ENCODE measurements around the gene SHROOM3.

SHROOM3 gene

DNA sequence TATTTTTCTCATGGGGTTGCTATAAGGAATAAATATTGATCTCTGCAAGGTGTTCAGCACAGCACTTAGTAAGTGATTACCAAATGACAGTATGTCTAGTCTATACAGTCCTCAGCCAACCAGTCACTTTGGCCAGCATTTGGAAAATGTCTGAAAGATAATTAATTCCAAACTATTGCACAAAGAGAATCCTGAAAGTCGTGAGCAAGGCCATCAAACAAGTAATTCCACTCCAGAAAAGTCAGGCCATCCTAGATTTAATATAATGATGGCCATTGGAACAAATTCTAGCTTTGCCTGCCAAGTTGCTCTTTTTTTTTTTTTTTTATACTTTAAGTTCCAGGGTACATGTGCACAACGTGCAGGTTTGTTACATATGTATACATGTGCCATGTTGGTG, 96.6 kb downstream of the SHROOM3 start:
- TF ChIP-seq GATA3 (IDR thresholded peaks at IDR 0.05; ENCODE audit: low read depth, low read length) = no peak
- TF ChIP-seq GATA2 (IDR thresholded peaks at IDR 0.05; ENCODE audit: low read depth, low read length) = no peak

DNA sequence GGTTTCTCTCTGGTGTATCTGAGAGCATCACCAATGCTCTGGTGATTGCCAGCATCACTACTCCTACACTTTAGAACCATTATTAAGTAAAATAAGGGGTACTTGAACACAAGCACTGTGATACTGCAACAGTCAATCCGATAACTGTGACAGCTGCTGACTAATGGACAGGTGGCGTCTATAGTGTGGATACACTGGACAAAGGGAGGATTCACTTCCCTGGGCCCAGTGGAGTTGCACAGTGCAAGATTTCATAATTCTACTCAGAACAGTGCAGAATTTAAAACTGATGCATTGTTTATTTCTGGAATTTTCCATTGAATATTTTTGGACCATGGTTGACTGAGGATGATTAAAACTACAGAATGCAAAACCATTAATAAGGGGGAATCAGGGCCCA, 97.8 kb downstream of the SHROOM3 start:
- TF ChIP-seq GATA2 (IDR thresholded peaks at IDR 0.05; ENCODE audit: low read depth, low read length) (no peak), GATA3 (IDR thresholded peaks at IDR 0.05; ENCODE audit: low read depth, low read length) (no peak)

DNA sequence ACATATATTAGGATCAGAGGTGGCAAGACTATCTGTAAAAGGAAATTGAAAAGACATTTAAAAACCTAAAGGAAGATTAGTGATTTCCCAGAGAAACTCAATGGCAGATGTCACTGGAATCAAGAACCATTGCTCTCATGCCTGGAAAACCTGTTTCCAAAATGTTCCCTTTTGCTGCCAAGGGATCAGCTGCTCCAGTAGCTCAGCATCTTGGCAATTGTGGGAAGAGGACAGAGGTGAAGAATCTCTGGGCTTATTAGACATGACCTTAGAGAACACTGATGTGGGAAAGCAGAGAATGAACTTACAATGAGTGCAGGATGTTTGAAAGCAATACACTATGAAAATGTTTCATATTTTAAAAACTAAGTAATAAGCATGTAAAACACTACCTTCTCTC, 98.3 kb downstream of the SHROOM3 start:
- TF ChIP-seq GATA2 (IDR thresholded peaks at IDR 0.05; ENCODE audit: low read depth, low read length) = no peak
- no peak for TF ChIP-seq GATA3 (IDR thresholded peaks at IDR 0.05; ENCODE audit: low read depth, low read length)

DNA sequence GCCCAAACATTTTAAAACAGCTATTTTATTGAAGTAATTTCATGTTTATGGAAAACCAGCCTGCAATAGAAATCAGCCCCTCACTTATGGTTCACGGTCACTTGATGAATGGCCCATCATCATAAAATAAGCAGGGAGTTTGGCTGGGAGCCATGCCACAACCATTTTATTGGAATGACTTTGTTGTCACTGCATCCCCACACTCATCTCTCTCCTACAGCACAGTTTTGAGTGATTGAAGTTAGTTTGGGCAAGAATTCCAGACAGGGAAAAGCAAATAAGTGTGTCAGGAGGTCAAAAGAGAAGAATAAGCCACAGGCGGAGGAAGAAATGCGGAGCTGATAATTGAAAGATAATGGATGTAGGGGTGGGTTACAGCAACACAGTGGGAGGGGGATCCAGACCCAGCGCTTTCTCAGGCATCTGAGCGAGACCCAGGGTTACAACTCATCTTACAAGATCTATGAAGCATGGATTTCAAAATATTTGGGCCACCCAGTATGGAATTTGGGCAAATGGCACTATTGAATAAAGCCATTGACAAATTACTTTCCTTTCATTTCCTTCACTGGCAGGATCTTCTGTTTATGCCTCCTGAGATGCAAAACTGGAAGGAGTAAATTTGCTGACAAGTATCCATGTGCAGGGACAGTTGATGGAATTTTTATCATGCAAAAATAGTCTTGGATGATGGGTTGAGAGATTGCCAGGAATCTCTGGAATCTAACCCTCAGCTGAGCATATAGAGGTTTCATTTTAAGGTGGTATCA, 100.8 kb downstream of the SHROOM3 start:
- TF ChIP-seq GATA3 (IDR thresholded peaks at IDR 0.05; ENCODE audit: low read depth, low read length) (no peak), GATA2 (IDR thresholded peaks at IDR 0.05; ENCODE audit: low read depth, low read length) (no peak)

DNA sequence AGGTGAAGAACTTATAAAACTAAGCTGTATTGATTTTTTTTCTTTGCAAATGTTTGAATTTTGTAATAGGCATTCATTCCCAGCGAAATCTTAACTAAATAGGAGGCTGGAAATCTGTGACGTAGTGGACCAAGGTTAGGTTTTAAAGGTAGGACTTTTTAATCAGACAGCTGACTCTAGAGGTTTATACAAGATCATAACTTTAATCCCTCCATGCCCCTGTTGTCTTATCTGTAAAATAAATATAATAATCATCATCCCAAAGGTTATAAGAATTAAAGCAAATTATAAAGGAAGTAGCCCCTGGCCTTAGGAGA, 101.3 kb downstream of the SHROOM3 start:
- TF ChIP-seq GATA3 (IDR thresholded peaks at IDR 0.05; ENCODE audit: low read depth, low read length) (no peak), GATA2 (IDR thresholded peaks at IDR 0.05; ENCODE audit: low read depth, low read length) (no peak)

DNA sequence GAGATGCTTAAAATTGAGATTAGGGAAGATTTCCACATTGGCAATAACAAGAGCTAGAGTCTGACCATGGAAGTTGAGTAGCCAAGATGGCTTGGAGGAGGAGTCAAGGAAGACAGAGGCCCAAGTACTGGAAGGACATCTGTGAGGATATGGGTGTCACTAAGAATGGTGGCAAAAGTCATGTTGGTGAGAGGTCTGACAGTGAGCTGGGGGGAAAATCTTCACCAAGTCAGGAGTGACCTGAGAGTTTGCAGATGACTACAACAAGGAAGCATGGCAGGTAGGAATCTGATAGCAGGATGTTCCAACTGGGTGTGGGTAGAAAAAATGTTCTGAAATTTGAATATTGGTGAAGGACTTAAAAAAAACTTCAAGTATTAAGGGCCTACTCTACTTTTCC, 103.3 kb downstream of the SHROOM3 start:
- no peak for TF ChIP-seq GATA3 (IDR thresholded peaks at IDR 0.05; ENCODE audit: low read depth, low read length)
- TF ChIP-seq GATA2 (IDR thresholded peaks at IDR 0.05; ENCODE audit: low read depth, low read length) = no peak

DNA sequence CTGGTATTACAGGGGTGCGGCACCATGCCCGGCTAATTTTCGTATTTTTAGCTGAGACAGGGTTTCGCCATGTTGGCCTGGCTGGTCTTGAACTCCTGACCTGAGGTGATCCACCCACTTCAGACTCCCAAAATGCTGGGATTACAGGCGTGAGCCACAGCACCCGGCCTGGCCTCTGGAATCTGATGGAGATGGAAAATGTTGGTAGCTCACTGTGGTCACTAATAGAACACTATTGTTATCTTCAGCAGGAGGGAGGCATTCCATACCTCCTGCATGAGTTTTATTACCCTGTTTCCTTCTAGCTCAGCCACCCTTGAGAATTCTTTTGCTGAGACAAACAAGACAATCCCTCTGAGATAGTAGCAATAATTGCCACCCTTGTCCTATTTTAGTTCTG, 105.0 kb downstream of the SHROOM3 start:
- TF ChIP-seq GATA2 (IDR thresholded peaks at IDR 0.05; ENCODE audit: low read depth, low read length) (no peak), GATA3 (IDR thresholded peaks at IDR 0.05; ENCODE audit: low read depth, low read length) (no peak)

DNA sequence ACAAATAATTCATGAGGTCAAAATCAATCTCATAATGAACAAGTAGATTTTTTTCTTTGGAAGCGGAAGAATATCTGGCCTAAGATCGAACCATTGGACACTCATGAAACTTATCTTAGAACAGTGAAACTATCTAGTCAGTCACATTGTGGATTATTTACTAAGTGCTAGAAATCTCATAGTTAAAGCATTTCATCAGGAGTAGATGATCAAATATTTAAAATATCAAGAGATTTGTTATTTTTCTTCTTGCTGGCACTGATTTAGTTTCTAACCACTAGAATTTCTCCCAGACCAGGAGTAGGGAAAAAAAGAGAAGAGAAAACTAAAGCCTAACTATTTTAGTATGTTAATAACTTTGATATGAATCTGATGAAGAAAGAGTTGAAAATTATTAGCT, 105.5 kb downstream of the SHROOM3 start:
- TF ChIP-seq GATA2 (IDR thresholded peaks at IDR 0.05; ENCODE audit: low read depth, low read length) (no peak), GATA3 (IDR thresholded peaks at IDR 0.05; ENCODE audit: low read depth, low read length) (no peak)

DNA sequence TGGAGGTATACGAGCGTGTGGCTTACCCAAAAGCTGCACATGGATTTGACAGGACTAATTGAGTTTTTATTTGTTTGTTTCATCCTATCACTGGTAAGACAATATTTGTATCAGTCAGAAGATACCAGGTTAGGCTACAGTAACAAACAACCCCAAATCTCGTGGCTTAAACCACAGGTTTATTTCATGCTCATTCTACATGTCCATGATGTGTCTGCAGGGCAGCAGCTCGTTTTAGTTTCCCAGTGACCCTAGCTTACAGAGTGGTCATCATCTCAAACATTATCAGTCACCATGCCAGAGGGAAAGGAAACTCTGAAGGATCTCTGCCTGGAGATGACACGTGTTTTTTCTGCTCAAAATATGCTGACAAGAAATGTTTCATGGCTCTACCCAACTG, 108.3 kb downstream of the SHROOM3 start:
- TF ChIP-seq GATA2 (IDR thresholded peaks at IDR 0.05; ENCODE audit: low read depth, low read length) (no peak), GATA3 (IDR thresholded peaks at IDR 0.05; ENCODE audit: low read depth, low read length) (no peak)

DNA sequence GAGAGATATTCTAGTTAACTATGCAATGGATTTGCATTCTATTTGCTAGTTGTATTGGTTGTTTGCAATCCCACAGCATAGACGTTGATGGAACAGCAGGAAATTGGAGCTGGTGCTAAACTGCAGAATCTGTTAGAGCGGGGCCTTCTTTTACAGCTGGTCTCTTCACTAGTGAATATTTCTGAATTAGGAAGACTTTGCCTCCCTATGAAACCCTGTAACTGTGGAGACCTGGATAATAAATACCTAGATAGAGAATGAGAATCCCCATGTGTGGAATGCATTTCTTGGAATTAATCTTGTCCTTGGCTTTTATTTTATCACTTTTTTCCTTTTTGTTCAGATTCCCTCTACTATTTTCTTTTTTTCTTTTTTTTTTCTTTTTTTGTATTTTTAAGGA, 109.7 kb downstream of the SHROOM3 start:
- TF ChIP-seq GATA2 (IDR thresholded peaks at IDR 0.05; ENCODE audit: low read depth, low read length) (no peak), GATA3 (IDR thresholded peaks at IDR 0.05; ENCODE audit: low read depth, low read length) (no peak)

DNA sequence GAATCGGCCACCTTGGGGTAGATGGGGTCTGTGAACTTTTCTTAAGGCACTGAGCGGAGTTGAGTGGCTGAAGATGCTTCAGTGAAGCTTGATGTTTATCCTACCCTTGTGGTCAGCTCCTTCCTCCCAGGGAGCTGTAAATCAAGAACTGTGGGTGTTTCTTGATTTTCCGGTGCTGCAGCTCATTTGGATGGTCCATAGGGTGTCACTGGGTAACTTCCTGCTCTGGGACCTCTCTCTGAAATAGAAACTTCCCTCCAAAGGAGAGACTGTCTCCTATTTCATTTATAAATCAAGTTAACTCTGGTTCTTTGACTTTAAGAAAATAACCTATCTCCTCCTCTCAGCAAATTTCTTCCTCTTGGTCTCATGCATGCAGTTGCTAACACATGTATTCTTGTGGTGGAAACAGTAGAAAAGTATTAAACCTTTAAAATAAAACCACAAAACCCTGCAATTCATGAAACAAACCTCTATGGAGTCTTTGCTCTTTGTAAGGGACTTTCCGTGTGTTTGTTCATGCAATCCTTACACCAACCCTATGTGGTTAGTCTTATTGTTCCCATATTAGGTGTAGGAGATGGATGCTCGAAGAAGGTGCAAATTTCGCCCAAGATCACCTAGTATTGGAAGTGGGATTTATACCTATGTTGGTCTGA, 110.3 kb downstream of the SHROOM3 start:
- TF ChIP-seq GATA2 (IDR thresholded peaks at IDR 0.05; ENCODE audit: low read depth, low read length) (no peak), GATA3 (IDR thresholded peaks at IDR 0.05; ENCODE audit: low read depth, low read length) (no peak)

DNA sequence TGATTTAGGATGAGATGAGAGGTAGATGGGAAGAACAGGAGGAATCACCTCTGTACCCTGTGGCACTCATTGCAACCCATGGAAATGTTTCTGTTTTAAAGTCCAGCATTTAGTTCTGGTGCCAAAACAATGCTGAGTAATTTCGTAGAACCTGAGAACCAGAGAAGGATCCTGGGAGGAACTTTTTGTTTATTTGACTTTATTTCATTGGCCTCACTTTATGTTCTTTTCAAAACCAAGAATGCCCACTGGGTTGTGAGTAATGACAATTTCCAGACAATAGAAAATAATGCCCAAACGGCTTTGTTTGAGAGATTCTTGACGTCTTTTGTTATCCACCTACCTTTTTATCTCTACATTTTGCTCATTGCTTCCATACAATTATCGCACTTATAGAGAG, 111.3 kb downstream of the SHROOM3 start:
- TF ChIP-seq GATA2 (IDR thresholded peaks at IDR 0.05; ENCODE audit: low read depth, low read length) = no peak
- no peak for TF ChIP-seq GATA3 (IDR thresholded peaks at IDR 0.05; ENCODE audit: low read depth, low read length)

DNA sequence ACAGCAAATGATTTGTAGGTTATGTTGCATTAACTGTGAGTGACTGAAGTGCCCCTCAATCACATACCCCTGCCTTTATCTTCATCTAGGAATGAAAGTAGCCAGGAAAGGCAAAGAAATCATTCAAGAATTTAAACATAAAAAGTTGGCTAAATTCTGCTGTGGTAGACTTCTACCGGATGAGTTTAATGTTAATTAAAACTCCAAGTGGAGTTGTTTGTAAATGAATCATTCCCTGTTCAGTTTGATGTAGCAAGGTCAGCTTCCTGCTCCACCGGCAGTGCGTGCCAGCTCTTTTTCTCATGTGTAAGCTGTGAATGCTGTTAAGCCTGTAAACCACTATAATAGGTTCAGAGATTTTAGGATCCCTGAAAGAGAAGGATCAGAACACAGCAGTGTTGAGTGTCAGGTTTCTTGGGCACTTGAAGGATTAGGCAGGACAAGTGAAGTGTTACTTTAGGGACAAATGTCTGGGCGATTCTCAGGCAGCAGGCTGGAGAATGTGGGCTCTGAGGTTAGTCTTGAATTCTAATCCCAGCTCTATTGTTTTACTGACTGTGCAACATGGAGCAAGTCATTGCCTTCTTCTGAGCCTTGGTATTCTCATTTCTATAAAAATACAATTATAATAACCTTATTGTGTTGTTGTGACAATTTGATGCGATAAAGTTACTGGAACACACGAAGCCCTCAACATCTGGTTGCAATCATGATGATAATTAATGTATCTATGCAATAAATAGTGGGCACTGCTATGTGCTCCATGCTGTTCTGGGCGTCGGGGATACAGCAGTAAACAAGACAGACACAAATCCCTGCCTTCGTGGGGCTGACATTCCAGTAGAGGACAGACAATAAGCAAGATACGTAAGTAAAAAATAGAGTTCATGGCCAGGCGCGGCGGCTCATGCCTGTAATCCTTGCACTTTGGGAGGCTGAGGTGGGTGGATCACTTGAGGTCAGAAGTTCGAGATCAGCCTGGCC, 112.0 kb downstream of the SHROOM3 start:
- TF ChIP-seq GATA3 (IDR thresholded peaks at IDR 0.05; ENCODE audit: low read depth, low read length) (no peak), GATA2 (IDR thresholded peaks at IDR 0.05; ENCODE audit: low read depth, low read length) (no peak)

DNA sequence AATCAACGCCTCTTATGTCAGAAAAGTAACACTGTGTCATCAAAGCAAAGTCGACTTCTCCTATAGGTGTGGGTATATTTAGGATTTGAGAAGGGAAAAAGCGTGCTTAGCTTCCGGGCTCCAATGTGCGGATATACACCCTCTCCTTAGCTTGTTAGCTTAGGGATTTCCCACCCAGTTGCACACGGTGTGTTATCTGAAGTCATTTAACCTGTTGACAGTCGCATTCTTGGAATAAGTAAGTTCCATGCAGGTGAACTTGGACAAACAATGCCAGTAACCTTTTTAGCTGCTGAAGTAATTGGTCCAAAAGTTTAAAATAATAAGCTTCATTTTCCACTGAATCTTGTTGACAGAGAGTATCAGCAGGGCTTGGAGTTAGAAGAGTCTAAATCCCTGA, 113.7 kb downstream of the SHROOM3 start:
- TF ChIP-seq GATA3 (IDR thresholded peaks at IDR 0.05; ENCODE audit: low read depth, low read length) (no peak), GATA2 (IDR thresholded peaks at IDR 0.05; ENCODE audit: low read depth, low read length) (no peak)

All from SH-SY5Y (cell line).